ENCODE data around the gene PDZRN4. TPM values are rescaled to one million over a fixed set of nuclear protein-coding genes. Genes with fewer than 3 reads are reported as not detected.

Gene PDZRN4
- total RNA-seq, 2 donors from 2014 or later: 0.89 to 1.6 TPM

- H3K36me3 ChIP-seq: no peaks in the 10 kb centered on the region
- DNase-seq (ENCODE audit: low spot score): no peak
- H3K4me3 ChIP-seq: no peak overlapping the region
- H3K4me1 ChIP-seq: no peaks in the 10 kb centered on the region
- no peak for TF ChIP-seq CTCF (IDR thresholded peaks at IDR 0.05)
- H3K27ac ChIP-seq: no peak overlapping the region
- H3K27me3 ChIP-seq: no peaks in the 10 kb centered on the region
- H3K9me3 ChIP-seq: no peaks in the 10 kb centered on the region
Measured at GRCh38 chr12:41327096-41327895, 139.2 kb downstream of the PDZRN4 start.

GRCh38 chr12:41333974-41334373 is 145.9 kb downstream of the PDZRN4 start:
- H3K27ac ChIP-seq: no peak overlapping the region
- no peak for TF ChIP-seq CTCF (IDR thresholded peaks at IDR 0.05)

GRCh38 chr12:41334390-41334789 is 146.3 kb downstream of the PDZRN4 start:
- no peak for DNase-seq (ENCODE audit: low spot score)
- Histone ChIP-seq H3K27me3 (no peaks in the 10 kb centered on the region), H3K36me3 (no peaks in the 10 kb centered on the region), H3K4me1 (no peaks in the 10 kb centered on the region), H3K9me3 (no peaks in the 10 kb centered on the region), H3K27ac (no peak overlapping the region), H3K4me3 (no peak overlapping the region)
- TF ChIP-seq CTCF (IDR thresholded peaks at IDR 0.05): no peak

More at GRCh38 chr12:41333974-41334373, 145.9 kb downstream of the PDZRN4 start:
- H3K27me3 ChIP-seq: no peaks in the 10 kb centered on the region
- no peak for DNase-seq (ENCODE audit: low spot score)
- no peaks in the 10 kb centered on the region for H3K36me3 ChIP-seq
- H3K4me3 ChIP-seq: no peak overlapping the region
- no peaks in the 10 kb centered on the region for H3K4me1 ChIP-seq
- no peaks in the 10 kb centered on the region for H3K9me3 ChIP-seq

- no peaks in the 10 kb centered on the region for H3K36me3 ChIP-seq
- no peaks in the 10 kb centered on the region for H3K4me1 ChIP-seq
- H3K27me3 ChIP-seq: no peaks in the 10 kb centered on the region
- no peak for TF ChIP-seq CTCF (IDR thresholded peaks at IDR 0.05)
- H3K9me3 ChIP-seq: no peaks in the 10 kb centered on the region
- no peak overlapping the region for H3K27ac ChIP-seq
- DNase-seq (ENCODE audit: low spot score): no peak
- H3K4me3 ChIP-seq: no peak overlapping the region
Measured at GRCh38 chr12:41336041-41336549, 148.0 kb downstream of the PDZRN4 start.

GRCh38 chr12:41339784-41340183 is 151.7 kb downstream of the PDZRN4 start:
- DNase-seq (ENCODE audit: low spot score): no peak
- no peaks in the 10 kb centered on the region for H3K36me3 ChIP-seq
- no peak overlapping the region for H3K4me3 ChIP-seq
- TF ChIP-seq CTCF (IDR thresholded peaks at IDR 0.05): no peak
- no peak overlapping the region for H3K27ac ChIP-seq
- no peaks in the 10 kb centered on the region for H3K4me1 ChIP-seq
- peaks cover 0 to 9% of the 10 kb centered on the region in 2 donors for H3K9me3 ChIP-seq
- no peaks in the 10 kb centered on the region for H3K27me3 ChIP-seq
